BLaER1 (cell line): ENCODE data around the gene POLA2.
"Not testable (repeated sequence)": the region's sequence is repeated elsewhere in the genome, so short reads cannot be mapped to it uniquely, and the experiment has no call there.

Experiments
- H3K27ac ChIP-seq: shearing (Covaris generic); formaldehyde crosslinking; 2 replicates; pipeline ENCODE4 v1.8.1; 2022
- H3K27me3 ChIP-seq: shearing (Covaris generic); formaldehyde crosslinking; 2 replicates; pipeline ENCODE4 v1.8.1; 2022
- H3K36me3 ChIP-seq: shearing (Covaris generic); formaldehyde crosslinking; 2 replicates; pipeline ENCODE4 v1.8.1; 2022
- H3K4me1 ChIP-seq: shearing (Covaris generic); formaldehyde crosslinking; 2 replicates; pipeline ENCODE4 v1.8.1; 2022
- H3K4me2 ChIP-seq: shearing (Covaris generic); formaldehyde crosslinking; 2 replicates; pipeline ENCODE4 v1.8.1; 2022
- H3K4me3 ChIP-seq: shearing (Covaris generic); formaldehyde crosslinking; 2 replicates; pipeline ENCODE4 v1.8.1; 2022
- H3K9ac ChIP-seq: shearing (Covaris generic); formaldehyde crosslinking; 2 replicates; pipeline ENCODE4 v1.8.1; 2022
- H3K9me3 ChIP-seq: shearing (Covaris generic); formaldehyde crosslinking; 2 replicates; pipeline ENCODE4 v1.8.1; 2022
- H4K20me1 ChIP-seq: shearing (Covaris generic); formaldehyde crosslinking; 2 replicates; pipeline ENCODE4 v1.8.1; 2022
- Cebpa-rat ChIP-seq: shearing (Covaris generic); IDR thresholded peaks from 2 replicates; pipeline ENCODE4 v1.8.1; 2022

Gene POLA2

DNA sequence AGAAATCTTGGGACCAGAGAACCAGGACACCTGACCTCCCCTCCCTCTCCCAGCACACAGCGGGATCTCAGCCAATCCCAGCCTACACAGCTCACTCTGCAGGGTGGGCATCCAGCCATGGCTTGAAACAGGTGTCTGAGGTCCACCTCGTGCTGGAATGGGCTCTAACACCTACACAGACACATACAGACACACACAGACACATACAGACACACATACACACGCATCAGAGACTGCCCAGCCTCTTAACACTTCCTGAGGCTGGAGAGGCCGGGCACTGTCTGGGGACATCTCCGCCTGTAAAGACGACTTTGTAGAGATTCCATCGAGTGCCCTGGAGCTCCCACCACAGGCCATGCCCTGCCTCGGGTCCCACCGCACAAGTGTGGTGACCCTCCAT lies 43.3 kb upstream of the POLA2 start:
- Histone ChIP-seq H3K27ac (no peak overlapping the region), H3K4me3 (no peak overlapping the region), H3K9ac (no peak overlapping the region), H4K20me1 (no peaks in the 10 kb centered on the region), H3K4me2 (no peak overlapping the region), H3K36me3 (0 out of 2 replicates have a peak, but pooled peaks cover 3% of the 10 kb centered on the region), H3K27me3 (no peaks in the 10 kb centered on the region), H3K4me1 (peaks cover 34% of the 10 kb centered on the region), H3K9me3 (no peaks in the 10 kb centered on the region)
- TF ChIP-seq Cebpa-rat = no peak

DNA sequence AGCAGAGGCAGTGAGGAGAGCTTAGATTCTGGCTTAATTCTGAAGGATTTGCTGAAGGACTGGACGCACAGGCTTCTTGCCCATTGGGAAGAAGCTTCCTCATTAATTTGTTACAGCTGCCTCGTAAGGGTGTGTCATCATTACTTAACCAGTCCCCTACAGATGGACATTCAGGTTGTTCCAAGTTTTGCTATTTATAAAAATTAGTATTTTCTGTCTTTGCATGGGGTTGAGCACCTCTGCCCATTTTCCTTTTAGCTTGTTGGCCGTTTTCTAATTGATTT lies 41.9 kb upstream of the POLA2 start:
- H3K4me2 ChIP-seq = no peak overlapping the region
- TF ChIP-seq Cebpa-rat = no peak
- H3K9ac ChIP-seq = no peak overlapping the region
- no peaks in the 10 kb centered on the region for H4K20me1 ChIP-seq
- H3K27ac ChIP-seq = no peak overlapping the region
- no peaks in the 10 kb centered on the region for H3K27me3 ChIP-seq
- no peaks in the 10 kb centered on the region for H3K9me3 ChIP-seq
- peaks cover 27% of the 10 kb centered on the region for H3K4me1 ChIP-seq
- no peak overlapping the region for H3K4me3 ChIP-seq
- 0 out of 2 replicates have a peak, but pooled peaks cover 5% of the 10 kb centered on the region for H3K36me3 ChIP-seq

DNA sequence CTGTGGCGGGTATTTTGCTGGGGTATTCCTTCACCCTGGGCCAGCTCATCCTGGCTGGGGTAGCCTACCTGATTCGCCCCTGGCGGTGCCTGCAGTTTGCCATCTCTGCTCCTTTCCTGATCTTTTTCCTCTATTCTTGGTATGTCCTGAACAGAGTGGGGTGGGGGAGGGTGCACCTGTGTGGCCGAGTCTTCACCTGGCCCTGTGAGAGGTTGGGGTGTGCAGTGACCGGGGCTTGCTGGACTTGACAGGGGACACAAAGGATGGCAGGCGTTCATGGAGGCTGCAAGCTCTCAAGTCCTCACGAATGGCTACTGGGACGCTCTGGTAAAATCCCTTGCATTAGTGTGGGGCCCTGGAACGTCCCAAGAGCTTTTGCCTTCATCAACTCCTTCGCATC lies 40.7 kb upstream of the POLA2 start:
- no peaks in the 10 kb centered on the region for H4K20me1 ChIP-seq
- no peak overlapping the region for H3K4me2 ChIP-seq
- TF ChIP-seq Cebpa-rat = no peak

DNA sequence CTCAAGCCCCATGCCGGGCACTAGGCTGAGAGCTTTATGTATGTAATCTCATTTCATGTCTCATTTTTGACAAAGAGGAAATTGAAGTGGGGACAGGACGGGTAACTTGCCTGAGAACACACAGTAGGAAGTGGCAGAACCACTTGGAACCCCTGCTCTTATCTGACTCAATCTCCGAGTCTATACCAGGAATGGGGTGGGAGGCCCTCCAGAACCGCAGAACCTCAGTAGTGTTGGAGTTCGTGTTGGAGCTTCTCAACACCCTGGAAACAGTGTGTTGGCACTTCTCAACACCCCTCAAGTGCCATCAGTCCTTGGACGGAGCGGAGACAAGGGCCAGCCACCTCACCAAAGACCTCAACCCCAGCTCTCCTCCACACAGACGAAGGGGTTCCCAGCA lies 38.8 kb upstream of the POLA2 start:
- H3K27me3 ChIP-seq = no peaks in the 10 kb centered on the region
- no peak overlapping the region for H3K4me2 ChIP-seq
- no peak for TF ChIP-seq Cebpa-rat
- H3K9ac ChIP-seq = no peak overlapping the region
- no peak overlapping the region for H3K27ac ChIP-seq
- no peak overlapping the region for H3K4me3 ChIP-seq
- H3K9me3 ChIP-seq = no peaks in the 10 kb centered on the region
- 0 out of 2 replicates have a peak, but pooled peaks cover 5% of the 10 kb centered on the region for H3K36me3 ChIP-seq
- H3K4me1 ChIP-seq = peaks cover 41% of the 10 kb centered on the region
- no peaks in the 10 kb centered on the region for H4K20me1 ChIP-seq

More for the DNA sequence above, 40.7 kb upstream of the POLA2 start:
- H3K36me3 ChIP-seq = 0 out of 2 replicates have a peak, but pooled peaks cover 5% of the 10 kb centered on the region
- no peaks in the 10 kb centered on the region for H3K27me3 ChIP-seq
- no peaks in the 10 kb centered on the region for H3K9me3 ChIP-seq
- H3K27ac ChIP-seq = no peak overlapping the region
- H3K9ac ChIP-seq = no peak overlapping the region
- peaks cover 30% of the 10 kb centered on the region for H3K4me1 ChIP-seq
- H3K4me3 ChIP-seq = no peak overlapping the region

DNA sequence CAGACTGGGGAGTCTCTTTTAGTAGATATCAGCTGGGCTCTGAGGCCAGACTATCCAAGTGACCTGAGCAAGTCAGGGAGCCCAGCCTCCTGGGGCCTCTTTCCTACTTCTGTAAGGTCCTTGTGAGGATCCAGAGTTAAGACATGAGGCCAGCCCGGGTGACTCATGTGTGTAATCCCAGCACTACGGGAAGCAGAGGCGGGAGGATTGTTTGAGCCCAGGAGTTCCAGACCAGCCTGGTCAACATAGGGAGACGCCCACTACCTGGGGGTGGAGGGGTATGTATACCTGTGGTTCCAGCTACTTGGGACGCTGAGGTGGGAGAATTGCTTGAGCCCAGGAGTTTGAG lies 36.9 kb upstream of the POLA2 start:
- H3K4me3 ChIP-seq = peak overlapping the region; percentile 66
- 0 out of 2 replicates have a peak, but pooled peaks cover 5% of the 10 kb centered on the region for H3K36me3 ChIP-seq
- H4K20me1 ChIP-seq = no peaks in the 10 kb centered on the region
- H3K4me1 ChIP-seq = peaks cover 41% of the 10 kb centered on the region
- no peaks in the 10 kb centered on the region for H3K27me3 ChIP-seq
- H3K27ac ChIP-seq = peak overlapping the region; percentile 68
- no peak for TF ChIP-seq Cebpa-rat
- no peaks in the 10 kb centered on the region for H3K9me3 ChIP-seq
- peak overlapping the region; percentile 96 for H3K4me2 ChIP-seq
- peak overlapping the region; percentile 73 for H3K9ac ChIP-seq

DNA sequence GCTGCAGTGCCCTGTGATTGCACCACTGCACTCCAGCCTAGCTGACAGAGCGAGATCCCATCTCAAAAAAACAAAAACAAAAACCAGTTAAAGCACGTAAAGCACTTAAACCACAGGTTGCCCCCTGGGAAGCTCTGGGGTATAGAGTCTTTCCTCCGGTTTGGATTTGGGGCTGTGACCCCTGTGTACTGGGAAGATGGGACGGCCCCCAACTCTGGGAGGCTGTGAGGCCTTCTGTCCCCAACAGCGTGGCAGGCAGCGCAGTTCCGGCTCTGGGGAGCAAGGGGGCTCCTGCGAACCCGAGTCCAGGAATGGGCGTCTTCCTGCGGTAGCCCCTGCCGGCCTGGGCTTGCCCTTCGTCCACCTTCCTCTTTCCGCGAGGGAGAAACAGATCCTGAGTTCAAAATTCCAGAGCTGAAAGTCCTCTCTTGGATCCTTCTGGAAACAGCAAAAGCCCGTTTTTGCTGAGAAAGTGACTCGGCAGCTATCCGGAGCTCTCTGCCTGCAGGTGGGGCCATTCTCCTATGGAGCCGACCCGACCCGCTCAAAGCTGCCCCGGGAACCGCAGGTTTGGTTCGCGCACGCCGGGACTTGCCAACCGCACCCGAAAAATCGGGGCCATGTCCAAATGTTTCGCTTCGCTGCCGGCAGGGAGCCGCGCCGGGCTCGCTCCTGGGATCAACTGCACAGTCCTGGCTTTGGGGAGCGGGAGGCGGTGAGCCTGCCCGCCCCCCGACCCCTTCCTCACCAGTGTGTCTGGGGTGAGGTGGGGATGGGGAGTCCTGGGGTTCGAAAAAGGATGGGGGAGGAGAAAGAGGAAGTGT lies 36.3 kb upstream of the POLA2 start:
- peaks cover 41% of the 10 kb centered on the region for H3K4me1 ChIP-seq
- 0 out of 2 replicates have a peak, but pooled peaks cover 5% of the 10 kb centered on the region for H3K36me3 ChIP-seq
- peak overlapping the region; percentile 68 for H3K27ac ChIP-seq
- no peaks in the 10 kb centered on the region for H4K20me1 ChIP-seq
- no peak for TF ChIP-seq Cebpa-rat
- no peaks in the 10 kb centered on the region for H3K27me3 ChIP-seq
- peak overlapping the region; percentile 73 for H3K9ac ChIP-seq
- peak overlapping the region; percentile 66 for H3K4me3 ChIP-seq
- no peaks in the 10 kb centered on the region for H3K9me3 ChIP-seq
- H3K4me2 ChIP-seq = peak overlapping the region; percentile 96

DNA sequence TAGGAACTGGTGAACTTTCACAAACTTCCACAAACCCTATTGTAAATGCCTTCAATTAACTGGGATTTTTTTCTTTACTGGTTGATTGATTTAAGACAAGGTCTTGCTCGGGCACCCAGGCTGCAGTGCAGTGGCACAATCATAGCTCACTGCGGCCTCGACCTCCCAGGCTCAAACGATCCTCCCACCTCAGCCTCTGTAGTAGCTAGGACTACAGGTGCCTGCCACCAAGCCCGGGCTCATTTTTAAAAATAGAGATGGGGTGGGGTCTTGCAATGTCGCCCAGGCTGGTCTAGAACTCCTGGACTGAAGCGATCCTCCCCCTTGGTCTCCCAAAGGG lies 35.7 kb upstream of the POLA2 start:
- H3K27ac ChIP-seq = peak overlapping the region; percentile 68
- no peaks in the 10 kb centered on the region for H3K9me3 ChIP-seq
- peak overlapping the region; percentile 66 for H3K4me3 ChIP-seq
- H4K20me1 ChIP-seq = no peaks in the 10 kb centered on the region
- H3K27me3 ChIP-seq = no peaks in the 10 kb centered on the region
- H3K4me2 ChIP-seq = peak overlapping the region; percentile 96
- no peak for TF ChIP-seq Cebpa-rat
- H3K36me3 ChIP-seq = 0 out of 2 replicates have a peak, but pooled peaks cover 5% of the 10 kb centered on the region
- H3K4me1 ChIP-seq = peaks cover 41% of the 10 kb centered on the region
- H3K9ac ChIP-seq = peak overlapping the region; percentile 73

DNA sequence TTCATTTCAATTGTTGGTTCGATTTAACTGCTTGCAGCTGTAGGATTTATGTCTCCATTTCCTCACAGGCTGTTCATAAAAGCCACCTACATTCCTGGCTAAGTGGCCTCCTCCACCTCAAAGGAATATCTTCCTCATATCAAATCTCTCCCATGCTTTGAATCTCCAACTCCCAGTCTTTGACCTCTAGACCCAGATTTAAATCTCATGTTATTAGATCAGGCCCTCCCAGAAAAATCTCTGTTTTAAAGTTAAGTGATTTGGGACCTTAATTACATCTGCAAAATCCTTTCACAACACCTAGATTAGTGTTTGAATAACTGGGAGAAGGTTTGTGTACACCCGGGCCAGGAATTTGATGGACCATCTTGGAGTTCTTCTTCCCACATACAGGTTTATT lies 33.9 kb upstream of the POLA2 start:
- Histone ChIP-seq H3K9me3 (no peaks in the 10 kb centered on the region), H3K27me3 (no peaks in the 10 kb centered on the region), H4K20me1 (no peaks in the 10 kb centered on the region), H3K4me3 (no peak overlapping the region), H3K36me3 (0 out of 2 replicates have a peak, but pooled peaks cover 5% of the 10 kb centered on the region), H3K9ac (no peak overlapping the region), H3K4me2 (no peak overlapping the region), H3K4me1 (peaks cover 33% of the 10 kb centered on the region), H3K27ac (no peak overlapping the region)
- no peak for TF ChIP-seq Cebpa-rat

DNA sequence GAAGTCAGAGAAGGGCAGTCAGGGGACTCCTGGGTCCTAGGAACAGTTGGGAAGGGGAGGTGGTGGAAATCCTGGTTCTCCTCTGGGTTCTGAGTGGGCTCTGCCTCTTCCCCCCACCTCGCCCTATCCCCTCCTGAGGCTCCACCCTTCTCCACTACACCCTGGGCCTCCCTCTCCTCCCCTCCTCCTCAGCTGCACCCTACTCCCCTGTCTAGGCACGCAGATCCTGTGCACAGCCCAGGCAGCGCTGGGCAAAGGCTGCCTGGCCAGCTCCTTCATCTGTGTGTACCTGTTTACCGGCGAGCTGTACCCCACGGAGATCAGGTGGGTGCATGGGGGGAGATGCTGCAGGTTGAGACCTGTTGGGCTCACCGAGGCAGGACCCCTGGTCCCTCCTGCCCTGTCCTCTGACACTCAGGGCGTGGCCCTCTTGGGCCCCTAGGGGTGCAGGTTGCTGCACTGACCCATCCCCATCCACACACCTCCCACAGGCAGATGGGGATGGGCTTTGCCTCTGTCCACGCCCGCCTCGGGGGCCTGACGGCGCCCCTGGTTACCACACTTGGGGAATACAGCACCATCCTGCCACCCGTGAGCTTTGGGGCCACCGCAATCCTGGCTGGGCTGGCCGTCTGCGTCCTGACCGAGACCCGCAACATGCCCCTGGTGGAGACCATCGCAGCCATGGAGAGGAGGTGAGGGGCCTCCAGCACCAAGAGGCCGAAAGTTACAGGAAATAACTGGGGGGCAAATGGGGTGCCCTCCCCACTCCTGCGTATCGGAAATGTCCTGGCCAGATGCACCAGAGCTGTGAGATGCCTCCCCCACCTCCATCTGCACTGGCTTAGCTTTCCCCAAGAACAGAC lies 25.3 kb upstream of the POLA2 start:
- H3K9me3 ChIP-seq = peaks cover under 1% of the 10 kb centered on the region; the same call in 1 of the 2 replicates
- H3K4me3 ChIP-seq = no peak overlapping the region
- no peaks in the 10 kb centered on the region for H4K20me1 ChIP-seq
- H3K27ac ChIP-seq = no peak overlapping the region
- no peaks in the 10 kb centered on the region for H3K27me3 ChIP-seq
- H3K36me3 ChIP-seq = no peaks in the 10 kb centered on the region
- no peak for TF ChIP-seq Cebpa-rat
- no peaks in the 10 kb centered on the region for H3K4me1 ChIP-seq
- no peak overlapping the region for H3K4me2 ChIP-seq
- H3K9ac ChIP-seq = no peak overlapping the region

DNA sequence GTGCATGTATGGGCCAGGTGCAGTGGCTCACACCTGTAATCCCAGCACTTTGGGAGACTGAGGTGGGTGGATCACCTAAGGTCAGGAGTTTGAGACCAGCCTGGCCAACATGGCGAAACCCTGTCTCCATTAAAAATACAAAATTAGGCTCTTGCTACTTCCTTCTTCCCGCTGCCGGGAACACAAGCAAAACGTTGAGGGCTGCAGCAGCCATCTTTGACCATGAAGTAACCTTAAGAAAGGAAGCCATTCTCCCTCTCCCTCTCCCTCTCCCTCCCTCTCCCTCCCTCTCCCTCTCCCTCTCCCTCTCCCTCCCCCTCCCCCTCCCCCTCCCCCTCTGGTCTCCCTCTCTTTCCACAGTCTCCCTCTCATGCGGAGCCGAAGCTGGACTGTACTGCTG lies 23.5 kb upstream of the POLA2 start:
- H3K27me3 ChIP-seq, H4K20me1 ChIP-seq, H3K4me3 ChIP-seq, H3K4me1 ChIP-seq, H3K9ac ChIP-seq, H3K4me2 ChIP-seq, H3K27ac ChIP-seq: not testable (repeated sequence)
- Histone ChIP-seq H3K36me3 (0 out of 2 replicates have a peak, but pooled peaks cover 10% of the 10 kb centered on the region), H3K9me3 (peaks cover 16% of the 10 kb centered on the region)
